HEK293 (cell line): Measurements from ENCODE around the gene INKA2.

Experiments used
- EGR2 ChIP-seq: fragments of 450-650 bp; formaldehyde crosslinking; IDR thresholded peaks from 2 replicates; pipeline ENCODE4 v1.5.1; 2016; ENCODE audit warnings: low read depth, missing biosample characterization, missing genetic modification characterization
- KLF16 ChIP-seq: fragments of 450-650 bp; formaldehyde crosslinking; IDR thresholded peaks from 2 replicates; pipeline ENCODE4 v1.5.1; 2017; ENCODE audit warnings: missing biosample characterization, missing genetic modification characterization
- MYNN ChIP-seq: fragments of 450-650 bp; formaldehyde crosslinking; IDR thresholded peaks from 2 replicates; pipeline ENCODE4 v1.5.1; 2016; ENCODE audit warnings: missing biosample characterization, missing genetic modification characterization, borderline replicate concordance
- OVOL3 ChIP-seq: fragments of 450-650 bp; formaldehyde crosslinking; IDR thresholded peaks from 2 replicates; pipeline ENCODE4 v1.5.1; 2016; ENCODE audit warnings: missing biosample characterization, missing genetic modification characterization
- PBX3 ChIP-seq: sonication (generic); formaldehyde crosslinking; IDR thresholded peaks from 2 replicates; pipeline ENCODE4 v1.8.1; 2022; ENCODE audit warnings: mild to moderate bottlenecking, moderate library complexity, missing genetic modification reagents
- SCRT2 ChIP-seq: fragments of 450-650 bp; formaldehyde crosslinking; IDR thresholded peaks from 2 replicates; pipeline ENCODE4 v1.5.1; 2016; ENCODE audit warnings: missing biosample characterization, missing genetic modification characterization
- WT1 ChIP-seq: fragments of 450-650 bp; formaldehyde crosslinking; IDR thresholded peaks from 2 replicates; pipeline ENCODE4 v1.5.1; 2016; ENCODE audit warnings: missing biosample characterization, missing genetic modification characterization
- YY2 ChIP-seq: fragments of 450-650 bp; formaldehyde crosslinking; IDR thresholded peaks from 2 replicates; pipeline ENCODE4 v1.5.1; 2016; ENCODE audit warnings: missing biosample characterization, missing genetic modification characterization
- ZBTB7A ChIP-seq: fragments of 450-650 bp; formaldehyde crosslinking; IDR thresholded peaks from 2 replicates; pipeline ENCODE4 v1.5.1; 2016; ENCODE audit warnings: low read depth, missing biosample characterization, missing genetic modification characterization
- ZNF133 ChIP-seq: fragments of 450-650 bp; formaldehyde crosslinking; IDR thresholded peaks from 2 replicates; pipeline ENCODE4 v1.5.1; 2016; ENCODE audit warnings: missing biosample characterization, missing genetic modification characterization
- ZNF138 ChIP-seq: fragments of 450-650 bp; formaldehyde crosslinking; IDR thresholded peaks from 2 replicates; pipeline ENCODE4 v1.5.1; 2016; ENCODE audit warnings: missing biosample characterization, missing genetic modification characterization, borderline replicate concordance
- ZNF148 ChIP-seq: fragments of 450-650 bp; formaldehyde crosslinking; IDR thresholded peaks from 2 replicates; pipeline ENCODE4 v1.5.0; 2017; ENCODE audit warnings: missing biosample characterization, missing genetic modification characterization, borderline replicate concordance
- ZNF174 ChIP-seq: fragments of 450-650 bp; formaldehyde crosslinking; IDR thresholded peaks from 2 replicates; pipeline ENCODE4 v1.5.0; 2017; ENCODE audit warnings: missing biosample characterization, mild to moderate bottlenecking, missing genetic modification characterization
- ZNF175 ChIP-seq: fragments of 450-650 bp; formaldehyde crosslinking; IDR thresholded peaks from 2 replicates; pipeline ENCODE4 v1.5.1; 2016; ENCODE audit warnings: missing biosample characterization, missing genetic modification characterization
- ZNF202 ChIP-seq: fragments of 450-650 bp; formaldehyde crosslinking; IDR thresholded peaks from 2 replicates; pipeline ENCODE4 v1.5.1; 2016; ENCODE audit warnings: missing biosample characterization, missing genetic modification characterization, borderline replicate concordance
- ZNF302 ChIP-seq: fragments of 450-650 bp; formaldehyde crosslinking; IDR thresholded peaks from 2 replicates; pipeline ENCODE4 v1.5.1; 2016; ENCODE audit warnings: missing biosample characterization, missing genetic modification characterization, low read depth
- ZNF311 ChIP-seq: fragments of 450-650 bp; formaldehyde crosslinking; IDR thresholded peaks from 2 replicates; pipeline ENCODE4 v1.5.1; 2017; ENCODE audit warnings: missing biosample characterization, missing genetic modification characterization, borderline replicate concordance
- ZNF354C ChIP-seq: fragments of 450-650 bp; formaldehyde crosslinking; IDR thresholded peaks from 2 replicates; pipeline ENCODE4 v1.5.1; 2016; ENCODE audit warnings: missing biosample characterization, missing genetic modification characterization, low read depth, borderline replicate concordance
- ZNF391 ChIP-seq: fragments of 450-650 bp; formaldehyde crosslinking; IDR thresholded peaks from 2 replicates; pipeline ENCODE4 v1.5.1; 2016; ENCODE audit warnings: low read depth, missing biosample characterization, missing genetic modification characterization, borderline replicate concordance
- ZNF510 ChIP-seq: fragments of 450-650 bp; formaldehyde crosslinking; IDR thresholded peaks from 2 replicates; pipeline ENCODE4 v1.5.1; 2018; ENCODE audit warnings: mild to moderate bottlenecking, missing genetic modification characterization, missing biosample characterization; ENCODE audit not compliant: insufficient replicate concordance
- ZNF529 ChIP-seq: fragments of 450-650 bp; formaldehyde crosslinking; IDR thresholded peaks from 2 replicates; pipeline ENCODE4 v1.5.1; 2017; ENCODE audit warnings: missing genetic modification characterization, missing biosample characterization; ENCODE audit not compliant: insufficient replicate concordance
- ZNF544 ChIP-seq: fragments of 450-650 bp; formaldehyde crosslinking; IDR thresholded peaks from 2 replicates; pipeline ENCODE4 v1.5.0; 2017; ENCODE audit warnings: missing biosample characterization, missing genetic modification characterization
- ZNF548 ChIP-seq: fragments of 450-650 bp; formaldehyde crosslinking; IDR thresholded peaks from 2 replicates; pipeline ENCODE4 v1.5.1; 2016; ENCODE audit warnings: missing biosample characterization, missing genetic modification characterization
- ZNF555 ChIP-seq: fragments of 450-650 bp; formaldehyde crosslinking; conservative IDR thresholded peaks from 2 replicates; pipeline ENCODE4 v1.5.1; 2017; ENCODE audit warnings: missing biosample characterization, mild to moderate bottlenecking, missing genetic modification characterization, inconsistent platforms
- ZNF596 ChIP-seq: fragments of 450-650 bp; IDR thresholded peaks from 2 replicates; pipeline ENCODE4 v1.5.0; 2018; ENCODE audit warnings: missing biosample characterization, mild to moderate bottlenecking, missing genetic modification characterization, moderate library complexity
- ZNF610 ChIP-seq: fragments of 450-650 bp; formaldehyde crosslinking; IDR thresholded peaks from 2 replicates; pipeline ENCODE4 v1.5.1; 2016; ENCODE audit warnings: missing biosample characterization, missing genetic modification characterization, borderline replicate concordance
- ZNF621 ChIP-seq: fragments of 450-650 bp; formaldehyde crosslinking; IDR thresholded peaks from 2 replicates; pipeline ENCODE4 v1.5.1; 2017; ENCODE audit warnings: missing biosample characterization, missing genetic modification characterization
- ZNF624 ChIP-seq: fragments of 450-650 bp; formaldehyde crosslinking; IDR thresholded peaks from 2 replicates; pipeline ENCODE4 v1.5.1; 2017; ENCODE audit warnings: missing biosample characterization, missing genetic modification characterization
- ZNF626 ChIP-seq: fragments of 450-650 bp; sonication (Bioruptor Pico); formaldehyde crosslinking; IDR thresholded peaks from 2 replicates; pipeline ENCODE4 v1.5.1; 2018; ENCODE audit warnings: missing biosample characterization, missing genetic modification characterization, inconsistent platforms
- ZNF658 ChIP-seq: fragments of 450-650 bp; formaldehyde crosslinking; IDR thresholded peaks from 2 replicates; pipeline ENCODE4; 2016; ENCODE audit warnings: missing biosample characterization, missing genetic modification characterization
- ZNF707 ChIP-seq: fragments of 450-650 bp; formaldehyde crosslinking; IDR thresholded peaks from 2 replicates; pipeline ENCODE4 v1.5.1; 2016; ENCODE audit warnings: missing biosample characterization, missing genetic modification characterization
- ZNF76 ChIP-seq: fragments of 450-650 bp; formaldehyde crosslinking; IDR thresholded peaks from 2 replicates; pipeline ENCODE4; 2016; ENCODE audit warnings: low read depth, missing biosample characterization, missing genetic modification characterization, borderline replicate concordance
- ZNF792 ChIP-seq: fragments of 450-650 bp; formaldehyde crosslinking; IDR thresholded peaks from 2 replicates; pipeline ENCODE4 v1.5.1; 2016; ENCODE audit warnings: missing biosample characterization, missing genetic modification characterization
- ZSCAN18 ChIP-seq: fragments of 450-650 bp; formaldehyde crosslinking; IDR thresholded peaks from 2 replicates; pipeline ENCODE4 v1.5.1; 2016; ENCODE audit warnings: missing biosample characterization, missing genetic modification characterization
- ZXDB ChIP-seq: fragments of 450-650 bp; formaldehyde crosslinking; IDR thresholded peaks from 2 replicates; pipeline ENCODE4 v1.5.1; 2016; ENCODE audit warnings: missing biosample characterization, missing genetic modification characterization
- TF ChIP-seq, protein P1 (sequence below): IDR thresholded peaks from 2 replicates; pipeline ENCODE4 v1.6.1; 2011; ENCODE audit warnings: mild to moderate bottlenecking, low read depth, low read length, borderline replicate concordance

The INKA2 gene

DNA sequence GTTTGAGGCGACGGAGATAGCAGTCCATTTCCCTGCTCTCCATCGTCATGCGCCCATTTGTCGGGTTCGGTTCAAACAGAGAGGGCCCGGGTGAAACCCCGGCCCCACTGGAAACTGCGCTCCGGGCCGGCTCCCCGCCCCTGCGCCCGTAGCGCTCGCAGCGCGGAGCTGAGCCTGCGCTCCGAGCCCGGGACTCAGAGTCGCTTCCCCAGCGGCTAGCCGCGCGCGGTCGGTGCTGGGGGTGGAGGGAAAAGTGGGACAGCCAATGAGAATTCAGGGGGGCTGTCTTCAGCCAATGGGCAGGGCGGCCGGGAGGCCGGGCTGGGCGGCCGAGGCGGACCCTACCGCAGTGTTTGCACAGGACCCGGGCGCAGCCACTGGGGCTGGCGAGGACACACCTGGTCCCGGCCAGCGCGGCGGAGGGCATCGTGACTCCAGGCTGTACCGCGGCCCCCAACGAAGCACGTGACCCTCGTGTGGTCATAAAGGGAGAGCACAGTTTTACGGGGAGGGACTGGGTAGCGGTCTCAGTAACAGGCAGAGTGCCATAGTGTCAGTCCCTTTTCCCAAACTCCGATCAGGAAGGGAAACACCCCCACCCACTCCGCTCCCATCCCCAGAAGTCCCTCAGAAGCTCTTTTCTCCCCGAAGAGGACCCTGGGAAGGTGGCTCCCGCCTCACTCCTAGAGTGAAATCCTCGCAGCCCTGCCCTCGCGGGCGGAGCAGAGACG, at the start of gene INKA2 (continued):
- no peak for TF ChIP-seq ZSCAN18 (tag by site-specific recombination)
- TF ChIP-seq ZNF548 (tag by site-specific recombination), result no peak
- no peak for TF ChIP-seq ZNF707 (tag by site-specific recombination)
- no peak for TF ChIP-seq MYNN (tag by site-specific recombination)
- TF ChIP-seq ZNF596 (tag by site-specific recombination), result no peak
- TF ChIP-seq ZNF626, result no peak
- TF ChIP-seq ZNF174, result no peak
- TF ChIP-seq ZBTB7A (tag by site-specific recombination), result no peak
- TF ChIP-seq ZNF792 (tag by site-specific recombination), result 0 out of 2 replicates have a peak, but pooled peaks have one; percentile 43
- 0 out of 2 replicates have a peak, but pooled peaks have one; percentile 54 for TF ChIP-seq PBX3
- TF ChIP-seq ZNF175 (tag by site-specific recombination), result no peak
- TF ChIP-seq, protein P1, sequence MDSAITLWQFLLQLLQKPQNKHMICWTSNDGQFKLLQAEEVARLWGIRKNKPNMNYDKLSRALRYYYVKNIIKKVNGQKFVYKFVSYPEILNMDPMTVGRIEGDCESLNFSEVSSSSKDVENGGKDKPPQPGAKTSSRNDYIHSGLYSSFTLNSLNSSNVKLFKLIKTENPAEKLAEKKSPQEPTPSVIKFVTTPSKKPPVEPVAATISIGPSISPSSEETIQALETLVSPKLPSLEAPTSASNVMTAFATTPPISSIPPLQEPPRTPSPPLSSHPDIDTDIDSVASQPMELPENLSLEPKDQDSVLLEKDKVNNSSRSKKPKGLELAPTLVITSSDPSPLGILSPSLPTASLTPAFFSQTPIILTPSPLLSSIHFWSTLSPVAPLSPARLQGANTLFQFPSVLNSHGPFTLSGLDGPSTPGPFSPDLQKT, result no peak
- TF ChIP-seq ZNF138 (tag by site-specific recombination), result no peak
- TF ChIP-seq OVOL3 (tag by site-specific recombination), result peak; percentile 71
- TF ChIP-seq ZNF544 (tag by site-specific recombination), result no peak
- TF ChIP-seq ZXDB (tag by site-specific recombination), result peak; percentile 86
- peak; percentile 25; the same call in 1 of the 2 replicates for TF ChIP-seq SCRT2 (tag by site-specific recombination)
- no peak for TF ChIP-seq ZNF555 (tag by site-specific recombination)
- TF ChIP-seq ZNF529, result no peak
- TF ChIP-seq ZNF302 (tag by site-specific recombination), result no peak
- no peak for TF ChIP-seq ZNF202 (tag by site-specific recombination)
- no peak for TF ChIP-seq ZNF624 (tag by site-specific recombination)
- TF ChIP-seq ZNF311 (tag by site-specific recombination), result no peak
- no peak for TF ChIP-seq ZNF391 (tag by site-specific recombination)
- TF ChIP-seq WT1, result no peak
- no peak for TF ChIP-seq ZNF354C
- no peak for TF ChIP-seq ZNF148 (tag by site-specific recombination)
- no peak for TF ChIP-seq YY2 (tag by site-specific recombination)
- no peak for TF ChIP-seq ZNF610 (tag by site-specific recombination)
- TF ChIP-seq ZNF133 (tag by site-specific recombination), result no peak
- TF ChIP-seq ZNF510 (tag by site-specific recombination), result no peak
- no peak; the same call in 1 of the 2 replicates for TF ChIP-seq EGR2 (tag by site-specific recombination)
- TF ChIP-seq KLF16 (tag by site-specific recombination), result peak; percentile 46; the same call in 1 of the 2 replicates
- peak; percentile 89 for TF ChIP-seq ZNF76
- TF ChIP-seq ZNF658 (tag by site-specific recombination), result no peak
- no peak for TF ChIP-seq ZNF621 (tag by site-specific recombination)
